ENCODE data around the gene EDC4.
"Not testable (repeated sequence)": the region's sequence is repeated elsewhere in the genome, so short reads cannot be mapped to it uniquely, and the experiment has no call there.

The EDC4 gene

GRCh38 chr16:67855789-67856188 is 17.1 kb upstream of the EDC4 start:
- DNase-seq, result no peak

GRCh38 chr16:67856927-67857546 is 15.8 kb upstream of the EDC4 start:
- DNase-seq, result no peak

- peak; percentile 40 for DNase-seq
Measured at GRCh38 chr16:67857547-67858233, 15.2 kb upstream of the EDC4 start.

GRCh38 chr16:67858500-67858899 is 14.4 kb upstream of the EDC4 start:
- DNase-seq, result no peak

- no peak for DNase-seq
Measured at GRCh38 chr16:67860589-67861398, 12.1 kb upstream of the EDC4 start.

GRCh38 chr16:67861877-67862276 is 11.0 kb upstream of the EDC4 start:
- DNase-seq, result no peak

GRCh38 chr16:67862623-67863583 is 9.9 kb upstream of the EDC4 start:
- no peak for DNase-seq

GRCh38 chr16:67864044-67864443 is 8.8 kb upstream of the EDC4 start:
- DNase-seq, result not testable (repeated sequence)

- DNase-seq, result no peak
Measured at GRCh38 chr16:67864594-67864993, 8.3 kb upstream of the EDC4 start.

- no peak for DNase-seq
Measured at GRCh38 chr16:67865318-67865717, 7.5 kb upstream of the EDC4 start.

GRCh38 chr16:67868290-67868689 is 4.6 kb upstream of the EDC4 start:
- no peak for DNase-seq

- DNase-seq, result no peak
Measured at GRCh38 chr16:67869653-67870052, 3.2 kb upstream of the EDC4 start.

GRCh38 chr16:67871256-67871655 is 1.6 kb upstream of the EDC4 start:
- no peak for DNase-seq

GRCh38 chr16:67872131-67872630 is 671 bp upstream of the EDC4 start:
- no peak for DNase-seq

- no peak for DNase-seq
Measured at GRCh38 chr16:67873435-67874370, 851 bp downstream of the EDC4 start.

- DNase-seq, result no peak
Measured at GRCh38 chr16:67874372-67874771, 1.5 kb downstream of the EDC4 start.

GRCh38 chr16:67877064-67877463 is 4.2 kb downstream of the EDC4 start:
- DNase-seq, result no peak

- no peak for DNase-seq
Measured at GRCh38 chr16:67878232-67878631, 5.4 kb downstream of the EDC4 start.

GRCh38 chr16:67878846-67879245 is 6.0 kb downstream of the EDC4 start:
- no peak for DNase-seq

- no peak for DNase-seq
Measured at GRCh38 chr16:67879462-67879861, 6.6 kb downstream of the EDC4 start.

GRCh38 chr16:67879936-67880335 is 7.1 kb downstream of the EDC4 start:
- no peak for DNase-seq

Data from NCI-H1436 (cell line).